DMS53 (cell line): ENCODE results near the gene TSPAN15.
"Not testable (repeated sequence)": the region's sequence is repeated elsewhere in the genome, so short reads cannot be mapped to it uniquely, and the experiment has no call there.

ENCODE experiments used
- DNase-seq: peaks from one replicate; lab custom pipeline; 2025; lab: John Stamatoyannopoulos, UW

TSPAN15 gene

GRCh38 chr10:69446650-69447151 lies 4.6 kb upstream of the TSPAN15 start:
- peak; percentile 87 for DNase-seq

GRCh38 chr10:69449841-69450240 lies 1.4 kb upstream of the TSPAN15 start:
- peak; percentile 92 for DNase-seq

DNA sequence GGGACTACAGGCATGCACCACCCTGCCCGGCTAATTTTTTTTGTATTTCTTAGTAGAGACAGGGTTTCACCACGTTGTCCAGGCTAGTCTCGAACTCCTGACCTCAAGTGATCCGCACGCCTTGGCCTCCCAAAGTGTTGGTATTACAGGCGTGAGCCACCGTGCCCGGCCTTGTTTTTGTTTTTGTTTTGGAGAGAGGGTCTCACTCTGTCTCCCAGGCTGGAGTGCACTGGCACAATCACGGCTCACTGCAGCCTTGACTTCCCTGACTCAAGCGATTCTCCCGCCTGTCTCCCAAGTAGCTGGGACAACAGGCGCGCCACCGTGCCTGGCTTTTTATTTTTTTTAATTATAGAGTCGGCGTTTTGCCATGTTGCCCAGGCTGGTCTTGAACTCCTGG lies 870 bp upstream of the TSPAN15 start:
- DNase-seq: not testable (repeated sequence)

- DNase-seq: peak; percentile 85
These were observed 553 bp downstream of the TSPAN15 start for GRCh38 chr10:69451784-69452251.

DNA sequence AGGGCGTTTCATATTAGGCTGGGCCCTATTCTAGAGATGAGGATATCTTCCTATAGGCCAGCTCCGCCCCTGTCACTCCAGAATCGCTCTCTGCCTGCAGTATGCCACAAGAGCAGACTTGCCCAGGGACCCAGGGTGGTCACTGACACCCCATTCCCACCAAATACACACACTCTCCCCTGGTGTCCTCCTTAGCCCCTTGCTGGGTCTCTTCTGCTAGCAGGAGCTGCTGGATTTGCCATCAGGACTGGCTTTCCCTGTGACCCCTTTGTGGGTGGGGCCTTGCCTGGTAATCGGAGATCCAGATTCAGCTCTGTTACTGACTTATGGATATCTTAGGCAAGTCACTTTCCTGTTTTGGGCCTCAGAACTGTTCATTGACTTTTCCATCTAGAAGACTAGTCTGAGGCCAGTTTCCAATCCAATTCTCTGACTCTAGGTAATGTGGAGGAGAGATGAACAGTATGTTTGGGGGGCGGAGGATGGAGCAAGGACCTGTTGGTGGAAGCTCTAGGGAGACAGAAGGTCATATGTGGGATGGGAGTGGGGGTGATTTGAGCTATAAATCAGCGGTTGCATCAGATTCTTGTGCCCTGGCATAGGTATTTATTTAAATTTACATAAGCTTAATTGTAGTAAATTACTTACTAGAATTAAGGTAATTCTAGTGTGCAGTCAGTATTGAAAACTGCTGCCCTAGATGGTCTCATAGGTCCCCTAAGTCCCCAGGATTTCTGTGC lies 1.6 kb downstream of the TSPAN15 start:
- DNase-seq: no peak

GRCh38 chr10:69453795-69454194 lies 2.5 kb downstream of the TSPAN15 start:
- no peak for DNase-seq

- no peak for DNase-seq
These were observed 3.9 kb downstream of the TSPAN15 start for GRCh38 chr10:69455006-69455763.

DNA sequence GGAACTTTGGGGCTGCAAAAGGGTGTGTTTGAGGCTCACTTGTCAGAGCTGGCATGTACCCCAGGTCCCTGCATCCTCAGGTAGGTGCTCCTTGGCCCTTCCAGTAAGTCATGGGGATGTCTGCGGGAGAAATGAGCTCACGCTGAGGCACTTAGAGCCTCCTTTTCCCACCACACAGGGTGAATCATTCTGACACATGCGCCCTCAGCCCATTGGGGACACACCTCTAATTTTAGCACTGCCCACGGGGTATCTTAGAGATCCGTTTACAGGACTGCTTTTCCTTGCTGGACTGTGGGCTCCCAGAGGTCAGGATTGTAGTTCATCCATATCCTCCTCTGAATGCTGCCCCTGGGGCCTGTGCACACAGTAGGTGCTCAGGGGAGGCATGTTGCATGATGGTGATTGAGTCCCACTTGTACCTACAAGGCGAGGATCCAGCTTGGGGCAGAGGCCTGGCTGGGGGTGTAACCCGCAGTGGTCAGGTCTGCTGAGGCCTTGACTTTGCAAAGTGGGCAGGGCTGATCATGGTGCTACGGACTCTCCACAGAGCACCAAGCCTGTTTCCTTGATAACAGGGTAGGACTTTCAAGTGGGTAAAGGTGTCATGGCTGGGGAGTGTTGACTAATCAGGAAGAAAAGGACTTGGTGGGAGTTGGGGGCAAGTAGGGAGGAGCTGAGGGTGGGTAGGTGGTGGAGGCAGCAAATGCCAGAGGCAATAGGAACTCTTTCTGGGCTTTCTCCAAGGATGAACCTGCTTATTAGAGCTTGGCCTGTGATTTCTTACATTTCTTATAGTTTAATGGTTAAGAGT lies 5.8 kb downstream of the TSPAN15 start:
- DNase-seq: no peak

- DNase-seq: no peak
These were observed 6.5 kb downstream of the TSPAN15 start for GRCh38 chr10:69457771-69458237.

DNA sequence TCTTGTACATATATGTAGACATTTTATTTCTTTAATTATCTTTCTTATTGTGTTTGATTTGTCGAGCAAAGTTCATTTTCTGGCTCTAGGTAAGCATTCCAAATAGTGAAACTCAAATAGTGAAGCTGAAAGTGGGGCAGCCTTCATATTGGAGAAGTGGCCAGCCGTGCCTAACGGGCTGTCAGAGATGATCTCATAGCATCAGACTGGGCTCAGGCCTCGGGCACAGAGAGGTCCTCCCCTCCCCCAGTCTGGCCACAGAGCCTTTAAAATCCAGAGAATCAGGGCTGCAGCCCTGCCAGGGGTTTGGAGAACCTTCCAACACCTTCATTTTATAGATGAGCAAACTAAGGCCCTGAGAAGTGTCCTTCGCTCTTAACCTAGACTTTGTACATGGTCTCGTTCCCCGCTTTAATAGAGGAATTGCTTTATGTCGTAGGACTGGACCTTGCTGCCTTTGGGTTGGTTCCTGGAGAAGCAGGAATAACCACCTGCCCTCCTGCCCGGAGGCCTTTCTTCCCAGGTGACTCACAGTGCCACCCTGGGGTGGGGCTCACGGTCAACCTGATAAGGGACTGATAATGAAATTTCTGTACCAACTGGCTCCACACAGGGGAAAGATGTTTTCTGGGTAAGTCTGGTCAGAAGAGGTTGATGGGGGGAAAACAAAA lies 7.3 kb downstream of the TSPAN15 start:
- DNase-seq: no peak

DNA sequence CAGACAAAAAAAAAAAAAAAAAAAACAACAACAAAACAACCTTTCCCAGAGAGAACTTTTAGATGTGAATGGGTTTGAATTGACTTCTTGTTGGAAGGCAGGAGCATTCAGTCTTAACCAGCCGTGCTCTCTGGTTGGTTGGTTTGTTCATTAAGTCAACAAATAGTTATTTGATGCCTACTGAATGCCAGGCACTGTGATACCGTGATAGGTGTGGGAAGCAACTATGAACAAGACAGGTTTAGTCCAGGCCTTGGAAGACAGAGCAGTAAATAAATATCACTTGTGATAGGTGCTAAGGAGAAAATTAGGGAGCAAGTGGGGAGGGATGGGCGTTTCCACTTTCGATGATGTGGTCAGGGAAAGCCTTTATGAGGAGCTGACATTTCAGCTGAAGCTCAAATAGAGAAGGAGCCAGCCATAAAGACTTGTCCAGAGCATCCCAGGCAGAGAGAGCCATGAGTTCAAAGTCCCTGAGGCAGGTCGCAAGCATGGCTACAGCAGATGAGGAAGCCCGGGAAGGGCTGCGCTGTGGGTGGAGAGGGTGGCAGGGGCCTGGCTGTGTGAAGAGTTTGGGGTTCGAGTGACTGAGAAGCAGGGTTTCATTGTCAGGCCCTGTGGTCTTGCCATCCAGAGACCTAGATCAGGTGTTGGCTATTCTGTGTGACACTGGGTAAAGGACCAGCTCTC lies 8.0 kb downstream of the TSPAN15 start:
- DNase-seq: no peak

DNA sequence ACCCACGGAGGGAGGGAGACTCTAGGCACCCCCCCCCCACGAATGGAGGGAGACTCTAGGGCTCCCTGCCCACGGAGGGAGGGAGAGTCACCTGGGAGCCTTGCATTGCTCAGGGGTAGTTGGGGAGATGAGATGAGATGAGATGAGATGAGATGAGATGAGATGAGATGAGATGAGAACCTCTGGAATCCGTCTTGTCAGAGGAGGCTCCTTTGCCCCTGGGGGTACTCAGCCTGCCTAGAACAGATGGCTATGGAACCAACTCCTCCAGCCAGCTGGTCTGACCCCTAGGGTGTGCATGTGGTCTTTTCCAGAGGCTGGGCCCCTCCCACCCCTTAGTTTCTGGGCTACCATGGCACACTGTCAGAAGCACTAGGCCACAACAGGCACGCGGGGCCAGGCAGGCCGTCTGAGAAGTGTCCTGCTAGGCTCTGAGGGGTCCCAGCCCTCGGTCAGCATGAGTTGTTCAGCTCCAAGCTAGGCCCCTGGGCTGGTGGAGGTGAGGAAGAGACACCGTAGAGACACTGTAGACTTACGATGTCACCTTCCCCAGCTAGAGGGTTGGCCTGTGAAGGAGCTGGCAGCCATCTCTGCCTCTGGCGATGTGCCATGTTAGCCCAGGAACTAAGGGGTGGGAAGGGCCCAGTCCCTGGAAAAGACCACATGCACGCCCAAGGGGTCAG lies 8.8 kb downstream of the TSPAN15 start:
- no peak for DNase-seq

- no peak for DNase-seq
These were observed 9.4 kb downstream of the TSPAN15 start for GRCh38 chr10:69460576-69461242.

- DNase-seq: no peak
These were observed 10.2 kb downstream of the TSPAN15 start for GRCh38 chr10:69461243-69462025.

- no peak for DNase-seq
These were observed 12.6 kb downstream of the TSPAN15 start for GRCh38 chr10:69463886-69464285.

DNA sequence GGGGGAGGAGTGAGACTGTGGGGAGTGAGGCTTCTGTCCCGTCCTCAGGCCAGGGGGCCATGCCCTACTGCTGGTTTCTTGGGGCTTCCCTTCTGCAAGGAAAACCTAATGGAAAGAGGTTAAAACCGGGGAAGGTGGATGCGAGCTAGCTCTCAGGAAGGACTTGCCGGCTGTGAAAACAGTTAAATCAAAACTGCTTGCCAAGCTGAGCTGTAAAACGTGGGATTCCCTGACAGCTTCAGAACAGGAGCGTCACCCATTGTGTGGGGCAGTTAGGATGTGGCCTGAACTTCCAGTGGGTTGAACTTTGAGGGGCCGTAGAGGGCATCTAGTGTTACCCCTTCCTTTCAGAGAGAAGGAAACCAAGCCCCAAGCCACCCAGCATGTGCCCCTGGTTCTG lies 13.1 kb downstream of the TSPAN15 start:
- no peak for DNase-seq

- no peak for DNase-seq
These were observed 13.6 kb downstream of the TSPAN15 start for GRCh38 chr10:69464801-69465401.

GRCh38 chr10:69465457-69466157 lies 14.3 kb downstream of the TSPAN15 start:
- DNase-seq: no peak
